ENCODE measurements around the gene PARD3B. TPM values are rescaled to one million over a fixed set of nuclear protein-coding genes. Genes with fewer than 3 reads are reported as not detected.

Gene PARD3B
- total RNA-seq, 2 experiments from 2014 or later, result 0.11 to 0.88 TPM

DNA sequence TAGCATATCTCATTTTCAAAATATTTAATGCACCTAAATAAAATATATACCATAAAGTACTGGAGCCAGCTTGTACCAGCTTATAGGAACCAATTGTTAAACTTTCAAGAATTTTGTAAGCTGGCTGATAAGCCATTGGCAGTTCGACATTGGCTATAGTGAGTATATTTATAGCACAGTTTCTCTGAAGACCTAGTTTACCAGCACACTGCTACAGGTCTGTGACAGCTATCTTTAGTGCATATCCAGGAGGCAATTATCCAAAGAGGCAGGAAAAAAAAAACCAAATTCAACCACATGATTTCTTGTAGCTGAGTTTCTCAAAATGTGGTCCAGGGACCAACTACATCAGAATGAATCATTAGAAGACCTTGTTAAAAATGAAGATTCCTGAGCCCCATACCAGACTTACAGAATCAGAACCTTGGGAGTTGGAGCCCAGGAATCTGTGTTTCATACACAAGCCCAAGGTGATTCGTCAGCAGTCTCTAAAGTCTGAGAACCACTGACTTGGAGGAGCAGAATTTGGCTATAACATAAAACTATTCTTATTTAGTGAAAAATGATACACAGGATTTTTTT is 858.1 kb downstream of the PARD3B start:
- ATAC-seq (no peak), DNase-seq (no peak)
- Mint-ChIP-seq H3K9me3 (no peaks in the 10 kb centered on the region), H3K36me3 (ENCODE audit: low read depth) (no peaks in the 10 kb centered on the region), H3K27me3 (no peaks in the 10 kb centered on the region), H3K4me3 (no peak overlapping the region), H3K27ac (no peak overlapping the region), H3K4me1 (ENCODE audit: low read depth) (no peaks in the 10 kb centered on the region)
- CTCF ChIA-PET, result interaction anchor here (0.6 kb wide), 1 partner anchor 1685 kb away, joined by 3 read pairs; no protein-coding TSS in a partner anchor
- intact Hi-C loops (cut with micrococcal nuclease), result no loop called here
- TF ChIP-seq, protein P1, sequence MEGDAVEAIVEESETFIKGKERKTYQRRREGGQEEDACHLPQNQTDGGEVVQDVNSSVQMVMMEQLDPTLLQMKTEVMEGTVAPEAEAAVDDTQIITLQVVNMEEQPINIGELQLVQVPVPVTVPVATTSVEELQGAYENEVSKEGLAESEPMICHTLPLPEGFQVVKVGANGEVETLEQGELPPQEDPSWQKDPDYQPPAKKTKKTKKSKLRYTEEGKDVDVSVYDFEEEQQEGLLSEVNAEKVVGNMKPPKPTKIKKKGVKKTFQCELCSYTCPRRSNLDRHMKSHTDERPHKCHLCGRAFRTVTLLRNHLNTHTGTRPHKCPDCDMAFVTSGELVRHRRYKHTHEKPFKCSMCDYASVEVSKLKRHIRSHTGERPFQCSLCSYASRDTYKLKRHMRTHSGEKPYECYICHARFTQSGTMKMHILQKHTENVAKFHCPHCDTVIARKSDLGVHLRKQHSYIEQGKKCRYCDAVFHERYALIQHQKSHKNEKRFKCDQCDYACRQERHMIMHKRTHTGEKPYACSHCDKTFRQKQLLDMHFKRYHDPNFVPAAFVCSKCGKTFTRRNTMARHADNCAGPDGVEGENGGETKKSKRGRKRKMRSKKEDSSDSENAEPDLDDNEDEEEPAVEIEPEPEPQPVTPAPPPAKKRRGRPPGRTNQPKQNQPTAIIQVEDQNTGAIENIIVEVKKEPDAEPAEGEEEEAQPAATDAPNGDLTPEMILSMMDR (IDR thresholded peaks at IDR 0.05), result no peak
- POLR2A ChIA-PET, result no interaction called here

DNA sequence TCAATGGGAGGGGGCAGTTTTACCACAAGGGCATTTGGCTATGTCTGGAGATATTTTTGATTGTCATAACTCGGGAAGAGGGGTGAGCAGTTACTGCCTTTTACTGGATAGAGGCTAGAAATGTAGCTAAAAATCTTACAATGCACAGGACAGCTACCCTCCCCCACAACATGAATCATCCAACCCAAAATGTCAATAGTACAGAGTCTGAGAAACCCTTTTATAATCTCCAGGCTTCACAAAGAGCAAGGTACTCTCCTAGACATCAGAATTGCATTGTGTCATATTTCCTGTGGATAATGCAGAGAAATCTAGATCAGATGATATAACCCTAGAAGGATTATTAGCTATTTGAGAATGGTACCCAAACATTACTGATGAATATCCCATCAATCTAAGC is 859.9 kb downstream of the PARD3B start:
- H3K9me3 Mint-ChIP-seq, result no peaks in the 10 kb centered on the region
- TF ChIP-seq, protein P1 (IDR thresholded peaks at IDR 0.05), result no peak
- H3K36me3 Mint-ChIP-seq (ENCODE audit: low read depth), result no peaks in the 10 kb centered on the region
- H3K27ac Mint-ChIP-seq, result no peak overlapping the region
- intact Hi-C loops (cut with micrococcal nuclease), result no loop called here
- ATAC-seq (peak; percentile 30), DNase-seq (no peak)
- no peaks in the 10 kb centered on the region for H3K27me3 Mint-ChIP-seq
- no peaks in the 10 kb centered on the region for H3K4me1 Mint-ChIP-seq (ENCODE audit: low read depth)
- H3K4me3 Mint-ChIP-seq, result no peak overlapping the region
- POLR2A ChIA-PET, result no interaction called here
- CTCF ChIA-PET, result no interaction called here

DNA sequence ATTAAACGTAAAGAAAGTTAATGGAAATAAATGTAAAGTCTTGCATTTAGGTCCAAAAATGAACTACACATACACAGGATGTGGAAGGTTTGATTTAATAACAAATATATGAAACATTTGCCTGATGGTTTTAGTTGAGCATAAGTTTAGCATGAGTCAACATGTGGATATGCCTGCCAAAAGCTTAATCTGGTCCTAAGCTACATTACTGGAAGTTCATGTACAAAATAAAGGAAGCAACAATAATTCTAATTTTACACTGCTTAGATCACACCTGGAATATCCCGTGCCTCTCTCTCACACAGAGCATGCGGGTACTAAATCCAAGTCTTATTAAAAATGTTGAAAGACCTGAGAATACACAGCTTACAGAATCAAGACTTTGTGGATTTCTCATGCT is 860.5 kb downstream of the PARD3B start:
- H3K4me1 Mint-ChIP-seq (ENCODE audit: low read depth), result no peaks in the 10 kb centered on the region
- ATAC-seq, result no peak

DNA sequence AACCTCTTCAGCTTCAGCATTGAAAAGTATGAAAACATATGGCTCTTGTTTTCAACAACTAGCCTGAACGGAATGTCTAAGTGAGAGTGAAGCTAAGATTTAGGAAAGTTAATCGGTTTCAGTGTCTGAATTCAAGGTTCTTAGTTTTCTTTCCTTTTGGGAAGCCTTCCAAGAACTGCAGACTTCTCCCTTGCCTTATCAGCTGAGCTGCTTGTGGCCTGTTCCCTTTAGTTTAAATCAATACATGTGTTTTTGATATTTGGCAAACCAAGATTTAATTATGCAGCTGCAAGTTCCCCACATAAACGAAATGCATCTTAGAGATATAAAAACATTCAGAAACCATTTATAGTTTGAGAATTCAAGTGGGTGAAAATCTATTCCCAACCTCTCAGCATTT is 862.7 kb downstream of the PARD3B start:
- intact Hi-C loops (cut with micrococcal nuclease), result no loop called here
- Mint-ChIP-seq H3K4me3 (no peak overlapping the region), H3K9me3 (no peaks in the 10 kb centered on the region), H3K27ac (no peak overlapping the region), H3K27me3 (no peaks in the 10 kb centered on the region), H3K4me1 (ENCODE audit: low read depth) (no peaks in the 10 kb centered on the region), H3K36me3 (ENCODE audit: low read depth) (no peaks in the 10 kb centered on the region)
- ChIA-PET CTCF (interaction anchor here (1.3 kb wide), 1 partner anchor 13 kb away, joined by 4 read pairs; no protein-coding TSS in a partner anchor), POLR2A (no interaction called here)
- no peak for DNase-seq
- no peak for ATAC-seq
- TF ChIP-seq, protein P1 (IDR thresholded peaks at IDR 0.05), result no peak

More for the DNA sequence above, 860.5 kb downstream of the PARD3B start:
- Mint-ChIP-seq H3K27ac (no peak overlapping the region), H3K9me3 (no peaks in the 10 kb centered on the region), H3K4me3 (no peak overlapping the region), H3K36me3 (ENCODE audit: low read depth) (no peaks in the 10 kb centered on the region), H3K27me3 (no peaks in the 10 kb centered on the region)
- ChIA-PET CTCF (interaction anchor here (1.0 kb wide), 1 partner anchor 233 kb away, joined by 3 read pairs; no protein-coding TSS in a partner anchor), POLR2A (no interaction called here)
- TF ChIP-seq, protein P1 (IDR thresholded peaks at IDR 0.05), result no peak
- DNase-seq, result no peak
- intact Hi-C loops (cut with micrococcal nuclease), result no loop called here

GRCh38 chr2:205408696-205409095 is 863.4 kb downstream of the PARD3B start:
- Mint-ChIP-seq H3K36me3 (ENCODE audit: low read depth) (no peaks in the 10 kb centered on the region), H3K27me3 (no peaks in the 10 kb centered on the region)
- CTCF ChIA-PET, result interaction anchor here (1.3 kb wide), 1 partner anchor 13 kb away, joined by 4 read pairs; no protein-coding TSS in a partner anchor

More at GRCh38 chr2:205408696-205409095, 863.4 kb downstream of the PARD3B start:
- intact Hi-C loops (cut with micrococcal nuclease), result no loop called here
- POLR2A ChIA-PET, result no interaction called here
- Mint-ChIP-seq H3K4me3 (no peak overlapping the region), H3K27ac (no peak overlapping the region), H3K9me3 (no peaks in the 10 kb centered on the region), H3K4me1 (ENCODE audit: low read depth) (no peaks in the 10 kb centered on the region)
- no peak for DNase-seq
- ATAC-seq, result no peak
- TF ChIP-seq, protein P1 (IDR thresholded peaks at IDR 0.05), result no peak
